Duodenal mucosa (tissue), 2 donors: ENCODE results near the gene TPSAB1.
"Not testable (repeated sequence)": the region's sequence is repeated elsewhere in the genome, so short reads cannot be mapped to it uniquely, and the experiment has no call there.

ENCODE experiments used
- H3K27ac ChIP-seq: one replicate; pipeline ENCODE4 v1.7.0; 2013; ENCODE audit warnings: low read depth, low read length
- H3K27me3 ChIP-seq, 2 donors: one replicate each; pipeline ENCODE4 v1.7.0; 2013; ENCODE audit warnings: low read length in 2 of 2, control low read depth in 1 of 2; ENCODE audit not compliant: insufficient read depth in 2 of 2, control insufficient read depth in 1 of 2
- H3K36me3 ChIP-seq, 2 donors: one replicate each; pipeline ENCODE4 v1.7.0; 2013; ENCODE audit warnings: low read length in 2 of 2, control low read depth in 1 of 2; ENCODE audit not compliant: insufficient read depth in 2 of 2, control insufficient read depth in 1 of 2
- H3K4me1 ChIP-seq, 2 donors: one replicate each; pipeline ENCODE4 v1.7.0; 2013; ENCODE audit warnings: low read length in 2 of 2, control low read depth in 1 of 2; ENCODE audit not compliant: insufficient read depth in 2 of 2, control insufficient read depth in 1 of 2
- H3K4me3 ChIP-seq, 2 donors: one replicate each; pipeline ENCODE4 v1.7.0; 2013; ENCODE audit warnings: low read length in 2 of 2, low read depth in 1 of 2
- H3K9ac ChIP-seq, 2 donors: one replicate each; pipeline ENCODE4 v1.7.0; 2013; ENCODE audit warnings: low read length in 2 of 2, low read depth in 1 of 2
- H3K9me3 ChIP-seq, 2 donors: one replicate each; pipeline ENCODE4 v1.7.0; 2013; ENCODE audit warnings: low read length in 2 of 2, control low read depth in 1 of 2; ENCODE audit not compliant: control insufficient read depth in 1 of 2

The TPSAB1 gene

DNA sequence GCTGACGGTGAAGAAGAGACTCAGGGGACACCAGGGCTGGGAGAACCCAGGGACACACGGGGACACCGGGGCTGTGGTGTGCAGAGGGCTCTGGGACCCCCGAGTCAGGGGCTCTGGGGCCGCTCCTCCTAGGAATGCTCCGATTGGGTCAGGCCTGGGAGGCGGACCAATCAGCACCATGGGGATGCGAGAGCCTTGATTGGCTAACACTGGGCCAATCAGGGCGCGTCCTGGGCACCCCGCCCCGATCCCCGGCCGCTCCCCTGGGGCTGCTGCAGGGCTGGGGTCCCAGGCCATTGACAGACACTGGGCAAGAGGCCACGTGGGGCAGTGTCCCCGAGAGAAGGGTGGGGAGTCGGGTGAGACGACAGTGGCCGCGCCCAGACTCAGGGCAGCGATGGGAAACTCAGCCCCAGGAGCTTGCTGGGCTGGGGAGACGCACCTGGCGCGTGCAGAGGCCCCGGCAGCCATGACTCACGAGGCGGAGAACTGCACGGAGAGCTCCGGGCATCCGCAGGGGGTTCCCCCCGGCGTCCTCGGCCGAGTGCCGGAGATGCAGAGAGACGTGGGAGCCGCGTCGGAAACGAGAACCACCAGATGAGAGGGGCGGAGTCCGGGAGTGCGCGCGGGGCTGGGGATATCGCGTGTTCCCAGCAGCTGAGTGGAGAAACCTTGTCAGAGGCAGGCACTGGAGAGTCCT lies 8.3 kb upstream of the TPSAB1 start:
- H3K9me3 ChIP-seq, H3K4me3 ChIP-seq, H3K9ac ChIP-seq, H3K36me3 ChIP-seq, H3K27me3 ChIP-seq, H3K27ac ChIP-seq, H3K4me1 ChIP-seq: not testable (repeated sequence)

DNA sequence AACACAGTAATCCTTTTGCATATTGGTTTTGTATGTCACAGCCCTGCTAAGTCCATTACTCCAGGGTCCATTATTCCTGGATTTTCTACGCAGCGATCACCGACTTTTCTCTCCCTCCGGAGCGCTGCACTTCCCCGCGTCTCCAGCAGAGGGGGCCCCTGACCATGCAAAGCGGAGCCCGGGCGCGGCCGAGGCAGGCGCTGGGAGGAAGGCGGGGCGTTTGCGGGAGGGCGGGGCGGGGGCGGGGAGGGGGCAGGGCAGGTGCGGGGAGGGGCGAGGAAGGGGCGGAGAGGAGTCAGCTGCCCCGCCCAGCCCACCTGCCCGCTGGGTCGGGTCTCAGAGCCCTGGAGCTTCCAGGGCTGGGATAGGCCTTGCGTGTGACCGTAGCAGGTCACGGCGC lies 3.8 kb upstream of the TPSAB1 start:
- H3K4me3 ChIP-seq, H3K9ac ChIP-seq, H3K4me1 ChIP-seq, H3K27me3 ChIP-seq, H3K9me3 ChIP-seq, H3K36me3 ChIP-seq, H3K27ac ChIP-seq: not testable (repeated sequence)

DNA sequence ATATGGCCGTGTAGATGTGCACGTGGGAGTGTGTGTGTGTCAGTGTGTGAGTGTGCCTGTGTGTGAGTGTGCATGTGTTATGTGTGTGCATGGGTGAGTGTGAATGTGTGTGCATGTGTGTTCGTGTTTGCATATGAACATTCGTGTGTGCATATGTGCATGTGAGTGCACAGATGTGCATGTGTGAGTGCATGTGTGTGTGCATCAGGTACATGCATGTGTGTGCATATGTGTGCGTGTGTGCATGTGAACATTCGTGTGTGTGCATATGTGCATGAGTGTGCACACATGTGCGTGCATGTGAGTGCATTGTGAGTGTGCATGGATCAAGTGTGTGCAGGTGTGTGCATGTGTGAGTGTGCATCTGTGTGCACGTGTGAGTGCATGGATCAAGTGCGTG lies 2.5 kb upstream of the TPSAB1 start:
- Histone ChIP-seq H3K36me3 (no peaks in the 10 kb centered on the region), H3K27me3 (no peaks in the 10 kb centered on the region), H3K9ac (no peak overlapping the region), H3K4me1 (no peaks in the 10 kb centered on the region), H3K27ac (no peak overlapping the region), H3K4me3 (no peak overlapping the region), H3K9me3 (no peaks in the 10 kb centered on the region)

DNA sequence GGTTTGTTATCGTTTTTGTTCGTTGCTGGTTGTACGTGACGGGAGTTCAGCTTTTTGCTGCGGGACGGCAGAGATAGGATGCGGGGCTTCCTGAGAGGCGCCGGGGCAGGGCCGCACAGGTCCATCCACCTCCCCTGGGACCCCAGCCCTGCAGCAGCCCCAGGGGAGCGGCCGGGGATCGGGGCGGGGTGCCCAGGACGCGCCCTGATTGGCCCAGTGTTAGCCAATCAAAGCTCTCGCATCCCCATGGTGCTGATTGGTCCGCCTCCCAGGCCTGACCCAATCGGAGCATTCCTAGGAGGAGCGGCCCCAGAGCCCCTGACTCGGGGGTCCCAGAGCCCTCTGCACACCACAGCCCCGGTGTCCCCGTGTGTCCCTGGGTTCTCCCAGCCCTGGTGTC lies 1.6 kb upstream of the TPSAB1 start:
- not testable (repeated sequence) for H3K4me3 ChIP-seq, H3K4me1 ChIP-seq, H3K27me3 ChIP-seq, H3K9me3 ChIP-seq, H3K9ac ChIP-seq, H3K36me3 ChIP-seq, H3K27ac ChIP-seq

DNA sequence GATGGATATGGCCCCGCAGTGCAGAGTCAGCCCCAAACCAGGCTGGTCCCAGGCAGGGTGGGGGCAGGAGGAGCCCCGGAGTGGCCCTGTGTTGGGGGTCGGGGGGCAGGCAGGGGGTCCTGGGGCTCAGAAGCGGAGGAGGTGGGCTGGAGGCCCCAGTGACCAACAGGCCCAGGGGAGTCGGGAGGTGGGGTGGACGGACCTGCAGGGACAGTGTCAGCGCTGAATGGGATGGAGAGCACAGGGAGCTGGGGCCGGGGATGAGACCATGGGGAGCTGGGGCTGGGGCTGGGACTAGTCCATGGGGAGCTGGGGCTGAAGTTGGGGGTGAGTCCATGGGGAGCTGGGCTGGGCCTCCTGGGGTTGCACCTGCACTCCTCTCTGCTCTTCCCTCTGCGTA lies 930 bp upstream of the TPSAB1 start:
- not testable (repeated sequence) for H3K36me3 ChIP-seq, H3K27me3 ChIP-seq, H3K9ac ChIP-seq, H3K9me3 ChIP-seq, H3K4me1 ChIP-seq, H3K4me3 ChIP-seq, H3K27ac ChIP-seq

DNA sequence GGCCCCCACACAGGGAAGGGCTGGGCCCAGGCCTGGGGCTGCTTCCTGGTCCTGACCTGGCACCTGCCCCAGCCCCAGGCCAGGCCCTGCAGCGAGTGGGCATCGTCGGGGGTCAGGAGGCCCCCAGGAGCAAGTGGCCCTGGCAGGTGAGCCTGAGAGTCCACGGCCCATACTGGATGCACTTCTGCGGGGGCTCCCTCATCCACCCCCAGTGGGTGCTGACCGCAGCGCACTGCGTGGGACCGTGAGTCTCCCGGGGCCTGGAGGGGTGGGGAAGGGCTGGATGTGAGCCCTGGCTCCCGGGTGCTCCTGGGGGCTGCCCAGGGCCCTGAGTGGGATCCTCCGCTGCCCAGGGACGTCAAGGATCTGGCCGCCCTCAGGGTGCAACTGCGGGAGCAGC lies 576 bp downstream of the TPSAB1 start:
- not testable (repeated sequence) for H3K9me3 ChIP-seq, H3K36me3 ChIP-seq, H3K27me3 ChIP-seq, H3K4me1 ChIP-seq, H3K27ac ChIP-seq, H3K4me3 ChIP-seq, H3K9ac ChIP-seq

DNA sequence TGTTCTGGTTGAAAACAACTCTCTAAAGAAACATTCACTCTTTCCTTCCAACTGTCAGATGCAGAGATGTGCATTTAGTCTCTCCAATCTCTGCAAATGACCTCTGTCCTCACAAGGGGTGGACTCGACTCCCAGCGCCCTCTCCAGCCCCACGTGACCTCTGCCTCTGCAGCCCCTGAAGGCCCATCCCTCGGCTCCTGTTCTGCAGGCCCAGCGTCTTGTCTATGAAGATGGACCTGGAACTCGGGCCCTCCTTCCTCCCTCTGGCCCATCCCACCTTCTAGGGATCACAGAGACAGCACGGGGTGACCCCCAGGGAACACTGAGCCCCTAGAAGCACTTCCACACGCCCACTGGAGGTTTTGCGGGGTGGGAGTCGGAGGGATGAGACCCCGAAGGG lies 2.9 kb downstream of the TPSAB1 start:
- not testable (repeated sequence) for H3K36me3 ChIP-seq, H3K4me1 ChIP-seq, H3K27ac ChIP-seq, H3K9ac ChIP-seq, H3K4me3 ChIP-seq, H3K9me3 ChIP-seq
- H3K27me3 ChIP-seq: peaks cover 8 to 11% of the 10 kb centered on the region in 2 donors

DNA sequence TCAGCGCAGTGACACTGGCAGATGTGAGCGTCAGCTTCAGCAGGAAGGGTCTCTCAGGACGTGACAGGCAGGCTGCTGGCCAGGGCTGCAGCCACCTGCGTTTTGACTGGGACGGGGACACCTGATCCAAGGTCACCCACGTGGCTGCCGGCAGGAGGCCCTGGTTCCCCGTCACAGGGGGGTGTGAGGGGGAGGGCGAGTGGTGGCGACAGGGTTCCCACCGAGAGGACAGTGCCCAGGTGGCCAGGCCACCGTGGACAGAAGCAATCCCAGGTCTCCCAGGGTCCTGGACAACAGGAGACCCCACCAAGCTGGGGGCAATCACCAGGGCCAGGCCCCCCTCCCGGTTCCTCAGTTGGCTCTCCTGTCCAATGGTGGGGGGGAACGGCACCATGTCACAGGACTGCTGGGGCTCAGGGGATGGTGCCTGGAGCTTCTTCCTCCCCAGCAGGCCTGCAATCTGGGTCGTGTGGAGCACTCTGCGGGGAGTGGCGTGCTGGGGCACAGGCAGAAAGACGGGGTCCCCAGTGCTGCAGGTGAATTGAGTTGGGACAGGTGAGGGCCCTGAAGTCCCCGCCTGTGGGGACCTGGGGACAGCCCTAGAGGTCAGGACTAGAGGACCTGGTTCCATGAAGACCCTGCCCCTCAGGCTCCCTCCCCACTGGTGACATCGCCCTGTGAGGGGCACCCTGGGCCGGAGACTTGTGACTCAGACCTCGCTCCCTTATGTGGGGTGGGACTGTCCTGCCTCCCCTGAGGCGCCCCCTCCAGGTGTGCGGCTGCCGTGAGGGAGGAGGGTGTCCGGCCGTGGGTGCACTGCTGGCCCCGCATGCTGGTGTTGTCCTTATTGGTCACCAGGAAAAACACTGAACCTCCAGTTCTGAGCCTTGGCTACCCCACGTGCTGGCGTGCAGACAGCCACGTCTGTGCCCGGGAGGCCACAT lies 3.7 kb downstream of the TPSAB1 start:
- not testable (repeated sequence) for H3K27ac ChIP-seq, H3K4me1 ChIP-seq

DNA sequence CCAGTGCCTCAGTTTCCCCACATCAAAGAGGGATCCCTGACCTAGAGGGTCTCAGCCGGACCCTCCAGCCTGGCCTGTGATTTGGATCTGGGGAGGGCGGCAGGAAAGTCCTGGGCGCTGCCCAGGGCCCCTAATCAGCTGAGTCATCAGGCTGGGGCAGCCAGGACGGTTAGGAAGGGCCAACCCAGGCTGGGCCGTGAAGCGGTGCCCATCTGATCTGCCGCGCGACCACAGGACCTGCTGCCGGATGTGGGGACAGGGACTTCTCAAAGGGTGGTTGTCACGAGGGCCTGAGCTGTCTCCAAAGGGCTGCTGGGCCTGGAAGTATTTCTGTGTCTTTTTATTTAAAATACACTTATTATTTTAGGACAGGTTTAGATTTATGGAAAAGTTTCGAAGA lies 4.4 kb downstream of the TPSAB1 start:
- no peaks in the 10 kb centered on the region for H3K9me3 ChIP-seq
- no peaks in the 10 kb centered on the region for H3K36me3 ChIP-seq
- H3K4me1 ChIP-seq: no peaks in the 10 kb centered on the region
- no peak overlapping the region for H3K4me3 ChIP-seq
- H3K27me3 ChIP-seq: peaks cover 8 to 11% of the 10 kb centered on the region in 2 donors
- no peak overlapping the region for H3K27ac ChIP-seq
- H3K9ac ChIP-seq: no peak overlapping the region

More for the DNA sequence above, 3.7 kb downstream of the TPSAB1 start:
- H3K36me3 ChIP-seq, H3K4me3 ChIP-seq, H3K9me3 ChIP-seq, H3K9ac ChIP-seq: not testable (repeated sequence)
- peaks cover 8 to 11% of the 10 kb centered on the region in 2 donors for H3K27me3 ChIP-seq

DNA sequence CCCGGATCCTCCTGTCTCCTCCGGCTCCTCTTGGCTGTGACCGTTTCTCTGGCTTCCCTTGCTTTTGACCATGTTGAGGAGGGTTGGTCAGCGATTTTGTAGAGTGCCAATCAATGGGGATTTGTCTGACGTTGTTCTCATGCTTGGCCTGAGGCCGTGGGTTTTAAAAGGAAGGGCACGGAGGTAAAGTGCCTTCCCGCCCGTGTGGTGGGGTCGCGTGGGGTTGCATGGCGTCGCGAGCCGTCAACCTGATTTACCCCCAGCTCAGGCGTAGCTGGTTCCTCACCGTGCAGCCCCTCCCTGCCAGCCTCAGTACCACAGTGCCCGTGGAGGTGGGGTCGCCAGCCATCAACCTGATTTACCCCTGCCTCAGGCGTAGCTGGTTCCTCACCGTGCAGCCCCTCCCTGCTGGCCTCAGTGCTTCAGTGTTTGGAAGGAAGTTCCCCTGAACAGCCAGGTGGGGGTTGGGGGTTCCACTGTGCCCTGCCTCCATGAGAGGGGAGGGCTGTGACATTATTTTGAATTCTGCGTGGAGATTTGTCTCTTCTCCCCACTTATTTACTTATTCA lies 5.0 kb downstream of the TPSAB1 start:
- Histone ChIP-seq H3K4me3 (no peak overlapping the region), H3K9me3 (no peaks in the 10 kb centered on the region), H3K4me1 (no peaks in the 10 kb centered on the region), H3K27ac (no peak overlapping the region), H3K27me3 (peaks cover 8 to 11% of the 10 kb centered on the region in 2 donors), H3K9ac (no peak overlapping the region), H3K36me3 (no peaks in the 10 kb centered on the region)
